ENCODE results near the gene PTPRN2.

DNA sequence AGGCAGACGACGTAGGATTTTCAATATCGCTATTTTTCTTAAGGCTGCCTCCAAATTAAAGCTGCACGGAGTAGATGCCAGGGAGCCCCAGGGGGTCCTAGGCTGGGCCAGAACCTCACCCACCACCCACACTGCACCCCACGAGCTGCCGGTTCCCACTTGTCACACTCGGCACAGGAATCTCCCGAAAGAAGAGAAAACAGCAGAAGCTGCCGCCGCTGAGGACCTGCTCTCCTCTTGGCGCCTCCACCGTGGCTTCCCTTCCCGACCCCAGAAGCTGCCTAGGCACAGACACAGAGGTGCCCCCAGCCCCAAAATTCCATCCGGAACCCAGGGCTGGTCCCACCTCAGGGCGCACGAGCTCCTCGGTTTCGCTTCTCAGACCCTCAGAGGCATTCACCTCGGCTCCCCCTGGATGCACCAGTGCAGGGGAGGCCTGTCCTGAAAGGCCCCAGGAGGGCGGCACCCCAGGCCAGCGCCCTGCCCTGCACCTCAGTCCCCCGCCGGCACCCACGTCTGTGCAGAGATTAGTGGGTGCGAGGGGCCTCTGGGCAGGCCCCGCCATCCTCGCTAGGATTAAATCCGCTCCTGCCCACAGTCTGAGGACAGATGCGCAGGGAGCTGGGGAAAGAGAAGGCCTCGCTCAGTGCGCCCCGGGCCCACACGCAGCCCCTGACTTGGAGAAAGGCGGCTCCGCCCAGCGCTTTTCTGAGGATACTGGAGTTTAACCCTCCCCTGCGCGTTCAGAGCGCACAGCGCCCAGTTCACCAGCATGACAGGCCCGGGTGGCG lies 99.2 kb downstream of the PTPRN2 start:
- no peak for TF ChIP-seq MYC (IDR thresholded peaks at IDR 0.05; ENCODE audit: low read depth, low read length)
- TF ChIP-seq, protein P1, sequence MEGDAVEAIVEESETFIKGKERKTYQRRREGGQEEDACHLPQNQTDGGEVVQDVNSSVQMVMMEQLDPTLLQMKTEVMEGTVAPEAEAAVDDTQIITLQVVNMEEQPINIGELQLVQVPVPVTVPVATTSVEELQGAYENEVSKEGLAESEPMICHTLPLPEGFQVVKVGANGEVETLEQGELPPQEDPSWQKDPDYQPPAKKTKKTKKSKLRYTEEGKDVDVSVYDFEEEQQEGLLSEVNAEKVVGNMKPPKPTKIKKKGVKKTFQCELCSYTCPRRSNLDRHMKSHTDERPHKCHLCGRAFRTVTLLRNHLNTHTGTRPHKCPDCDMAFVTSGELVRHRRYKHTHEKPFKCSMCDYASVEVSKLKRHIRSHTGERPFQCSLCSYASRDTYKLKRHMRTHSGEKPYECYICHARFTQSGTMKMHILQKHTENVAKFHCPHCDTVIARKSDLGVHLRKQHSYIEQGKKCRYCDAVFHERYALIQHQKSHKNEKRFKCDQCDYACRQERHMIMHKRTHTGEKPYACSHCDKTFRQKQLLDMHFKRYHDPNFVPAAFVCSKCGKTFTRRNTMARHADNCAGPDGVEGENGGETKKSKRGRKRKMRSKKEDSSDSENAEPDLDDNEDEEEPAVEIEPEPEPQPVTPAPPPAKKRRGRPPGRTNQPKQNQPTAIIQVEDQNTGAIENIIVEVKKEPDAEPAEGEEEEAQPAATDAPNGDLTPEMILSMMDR (IDR thresholded peaks at IDR 0.05; ENCODE audit: low read depth, low read length) = no peak
- TF ChIP-seq, protein P2, sequence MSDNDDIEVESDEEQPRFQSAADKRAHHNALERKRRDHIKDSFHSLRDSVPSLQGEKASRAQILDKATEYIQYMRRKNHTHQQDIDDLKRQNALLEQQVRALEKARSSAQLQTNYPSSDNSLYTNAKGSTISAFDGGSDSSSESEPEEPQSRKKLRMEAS (IDR thresholded peaks at IDR 0.05; ENCODE audit: low read depth, low read length) = no peak
